Karpas-422 (cell line): ENCODE results near the gene GBE1. TPM values are rescaled to one million over a fixed set of nuclear protein-coding genes. Genes with fewer than 3 reads are reported as not detected.

Experiments used
- DNase-seq: peaks from one replicate; pipeline ENCODE4 v3.0.0-alpha.2; 2015
- H2AFZ ChIP-seq: fragments of 200-600 bp; sonication (generic); 2 replicates; pipeline ENCODE4 v1.6.1; 2014; ENCODE audit warnings: antibody characterized with exemption, low read length, mixed read lengths
- H3K27ac ChIP-seq: fragments of 200-600 bp; sonication (generic); 2 replicates; pipeline ENCODE4 v1.5.1; 2014; ENCODE audit warnings: mild to moderate bottlenecking, low read length, moderate library complexity
- H3K27me3 ChIP-seq: fragments of 200-600 bp; sonication (generic); 2 replicates; pipeline ENCODE4 v1.6.1; 2014; ENCODE audit warnings: low read length, mixed read lengths
- H3K36me3 ChIP-seq: fragments of 200-600 bp; sonication (generic); 2 replicates; pipeline ENCODE4 v1.6.1; 2014; ENCODE audit warnings: low read length, mixed read lengths; ENCODE audit not compliant: insufficient read depth
- H3K4me1 ChIP-seq: fragments of 200-600 bp; sonication (generic); 2 replicates; pipeline ENCODE4 v1.6.1; 2014; ENCODE audit warnings: mild to moderate bottlenecking, low read length, mixed read lengths
- H3K4me2 ChIP-seq: fragments of 200-600 bp; sonication (generic); 2 replicates; pipeline ENCODE4 v1.6.1; 2014; ENCODE audit warnings: low read length, low read depth, mild to moderate bottlenecking; ENCODE audit not compliant: poor library complexity, severe bottlenecking
- H3K4me3 ChIP-seq: fragments of 200-600 bp; sonication (generic); 2 replicates; pipeline ENCODE4 v1.5.1; 2014; ENCODE audit warnings: mild to moderate bottlenecking, antibody characterized with exemption, low read length, mixed read lengths
- H3K79me2 ChIP-seq: fragments of 200-600 bp; sonication (generic); 2 replicates; pipeline ENCODE4 v1.6.1; 2014; ENCODE audit warnings: mild to moderate bottlenecking, low read length, mixed read lengths
- H3K9ac ChIP-seq: fragments of 200-600 bp; sonication (generic); 2 replicates; pipeline ENCODE4 v1.6.0; 2014; ENCODE audit warnings: low read length
- H3K9me2 ChIP-seq: fragments of 200-600 bp; sonication (generic), shearing (Covaris generic); replicated peaks from 2 replicates; pipeline ENCODE4 v1.6.0; 2014; ENCODE audit warnings: mild to moderate bottlenecking, low read length, moderate library complexity; ENCODE audit not compliant: insufficient read depth
- H3K9me3 ChIP-seq: fragments of 300-700, 200-600 bp; sonication (generic); 2 replicates; pipeline ENCODE4 v1.6.1; 2014; ENCODE audit warnings: low read length, mixed read lengths
- H4K20me1 ChIP-seq: fragments of 200-600 bp; sonication (generic); 2 replicates; pipeline ENCODE4 v1.6.1; 2014; ENCODE audit warnings: mild to moderate bottlenecking, antibody characterized with exemption, low read length, low read depth; ENCODE audit not compliant: insufficient read depth
- total RNA-seq: library from RNA; depleted of rRNA; stranded (reverse); fragments of >200 nt; shearing (Covaris generic); gene quantifications from 2 replicates; pipeline ENCODE4 v1.2.3, GENCODE V29; 2014; ENCODE audit warnings: low replicate concordance

GBE1 gene
- total RNA-seq, 1 experiment from 2014 or later = 134 TPM

GRCh38 chr3:81531846-81532245 is 229.6 kb downstream of the GBE1 start:
- H3K9ac ChIP-seq = no peak overlapping the region
- H2AFZ ChIP-seq = no peak overlapping the region
- no peaks in the 10 kb centered on the region for H3K9me2 ChIP-seq

GRCh38 chr3:81531263-81531662 is 230.2 kb downstream of the GBE1 start:
- DNase-seq = no peak
- no peak overlapping the region for H3K4me3 ChIP-seq
- no peaks in the 10 kb centered on the region for H3K79me2 ChIP-seq
- H3K9me2 ChIP-seq = no peaks in the 10 kb centered on the region
- no peaks in the 10 kb centered on the region for H3K27me3 ChIP-seq
- no peaks in the 10 kb centered on the region for H3K9me3 ChIP-seq
- no peaks in the 10 kb centered on the region for H3K4me1 ChIP-seq
- no peak overlapping the region for H3K4me2 ChIP-seq
- no peak overlapping the region for H2AFZ ChIP-seq
- no peak overlapping the region for H3K27ac ChIP-seq
- H3K9ac ChIP-seq = no peak overlapping the region
- H4K20me1 ChIP-seq = no peaks in the 10 kb centered on the region
- H3K36me3 ChIP-seq = peaks cover 47% of the 10 kb centered on the region

More at GRCh38 chr3:81531846-81532245, 229.6 kb downstream of the GBE1 start:
- Histone ChIP-seq H3K4me1 (no peaks in the 10 kb centered on the region), H3K79me2 (no peaks in the 10 kb centered on the region), H3K4me3 (no peak overlapping the region), H3K9me3 (no peaks in the 10 kb centered on the region), H3K4me2 (no peak overlapping the region), H4K20me1 (no peaks in the 10 kb centered on the region), H3K27me3 (no peaks in the 10 kb centered on the region), H3K36me3 (peaks cover 47% of the 10 kb centered on the region), H3K27ac (no peak overlapping the region)
- no peak for DNase-seq

GRCh38 chr3:81530180-81530939 is 231.1 kb downstream of the GBE1 start:
- no peak overlapping the region for H3K27ac ChIP-seq
- no peaks in the 10 kb centered on the region for H3K79me2 ChIP-seq
- H3K9ac ChIP-seq = no peak overlapping the region
- no peak overlapping the region for H3K4me3 ChIP-seq
- no peaks in the 10 kb centered on the region for H4K20me1 ChIP-seq
- no peaks in the 10 kb centered on the region for H3K9me3 ChIP-seq
- DNase-seq = no peak
- H3K4me2 ChIP-seq = no peak overlapping the region
- peaks cover 43% of the 10 kb centered on the region for H3K36me3 ChIP-seq
- H3K9me2 ChIP-seq = no peaks in the 10 kb centered on the region
- no peaks in the 10 kb centered on the region for H3K4me1 ChIP-seq
- no peak overlapping the region for H2AFZ ChIP-seq
- H3K27me3 ChIP-seq = no peaks in the 10 kb centered on the region

- no peak overlapping the region for H3K4me2 ChIP-seq
- DNase-seq = no peak
- no peak overlapping the region for H2AFZ ChIP-seq
Observed at GRCh38 chr3:81521855-81522254, 239.6 kb downstream of the GBE1 start.

GRCh38 chr3:81518945-81519344 is 242.5 kb downstream of the GBE1 start:
- Histone ChIP-seq H4K20me1 (no peaks in the 10 kb centered on the region), H3K9ac (no peak overlapping the region), H3K9me3 (no peaks in the 10 kb centered on the region), H3K36me3 (no peaks in the 10 kb centered on the region), H3K27ac (no peak overlapping the region), H3K4me2 (no peak overlapping the region), H3K27me3 (no peaks in the 10 kb centered on the region), H3K4me1 (no peaks in the 10 kb centered on the region), H3K4me3 (no peak overlapping the region), H3K9me2 (no peaks in the 10 kb centered on the region), H3K79me2 (no peaks in the 10 kb centered on the region), H2AFZ (no peak overlapping the region)
- no peak for DNase-seq

More at GRCh38 chr3:81521855-81522254, 239.6 kb downstream of the GBE1 start:
- no peak overlapping the region for H3K27ac ChIP-seq
- no peak overlapping the region for H3K9ac ChIP-seq
- H3K27me3 ChIP-seq = no peaks in the 10 kb centered on the region
- no peaks in the 10 kb centered on the region for H4K20me1 ChIP-seq
- no peaks in the 10 kb centered on the region for H3K79me2 ChIP-seq
- H3K9me3 ChIP-seq = no peaks in the 10 kb centered on the region
- H3K9me2 ChIP-seq = no peaks in the 10 kb centered on the region
- no peak overlapping the region for H3K4me3 ChIP-seq
- H3K4me1 ChIP-seq = no peaks in the 10 kb centered on the region
- no peaks in the 10 kb centered on the region for H3K36me3 ChIP-seq

GRCh38 chr3:81516042-81516441 is 245.4 kb downstream of the GBE1 start:
- H3K4me2 ChIP-seq = no peak overlapping the region
- H3K9me2 ChIP-seq = no peaks in the 10 kb centered on the region
- no peaks in the 10 kb centered on the region for H3K79me2 ChIP-seq
- H3K36me3 ChIP-seq = no peaks in the 10 kb centered on the region
- no peaks in the 10 kb centered on the region for H3K9me3 ChIP-seq
- H3K9ac ChIP-seq = no peak overlapping the region
- H3K27me3 ChIP-seq = no peaks in the 10 kb centered on the region
- no peaks in the 10 kb centered on the region for H3K4me1 ChIP-seq
- DNase-seq = no peak
- H2AFZ ChIP-seq = no peak overlapping the region
- no peaks in the 10 kb centered on the region for H4K20me1 ChIP-seq
- no peak overlapping the region for H3K27ac ChIP-seq
- no peak overlapping the region for H3K4me3 ChIP-seq

- Histone ChIP-seq H3K4me1 (no peaks in the 10 kb centered on the region; the same call in 1 of the 2 replicates), H3K4me2 (no peak overlapping the region), H3K9ac (no peak overlapping the region), H2AFZ (no peak overlapping the region), H3K27ac (no peak overlapping the region), H3K4me3 (no peak overlapping the region), H3K9me2 (no peaks in the 10 kb centered on the region), H4K20me1 (no peaks in the 10 kb centered on the region), H3K36me3 (no peaks in the 10 kb centered on the region), H3K79me2 (no peaks in the 10 kb centered on the region), H3K27me3 (no peaks in the 10 kb centered on the region), H3K9me3 (no peaks in the 10 kb centered on the region)
- DNase-seq = no peak
Observed at GRCh38 chr3:81513591-81513990, 247.9 kb downstream of the GBE1 start.

GRCh38 chr3:81503026-81503425 is 258.4 kb downstream of the GBE1 start:
- Histone ChIP-seq H3K9ac (no peak overlapping the region), H3K79me2 (no peaks in the 10 kb centered on the region), H3K27me3 (no peaks in the 10 kb centered on the region), H3K36me3 (0 out of 2 replicates have a peak, but pooled peaks cover 6% of the 10 kb centered on the region), H3K4me1 (no peaks in the 10 kb centered on the region), H3K4me2 (no peak overlapping the region), H2AFZ (no peak overlapping the region), H3K27ac (no peak overlapping the region), H3K4me3 (no peak overlapping the region), H4K20me1 (no peaks in the 10 kb centered on the region), H3K9me2 (no peaks in the 10 kb centered on the region), H3K9me3 (no peaks in the 10 kb centered on the region)
- DNase-seq = no peak
